ENCODE data around the gene FAM234A.

Gene FAM234A

DNA sequence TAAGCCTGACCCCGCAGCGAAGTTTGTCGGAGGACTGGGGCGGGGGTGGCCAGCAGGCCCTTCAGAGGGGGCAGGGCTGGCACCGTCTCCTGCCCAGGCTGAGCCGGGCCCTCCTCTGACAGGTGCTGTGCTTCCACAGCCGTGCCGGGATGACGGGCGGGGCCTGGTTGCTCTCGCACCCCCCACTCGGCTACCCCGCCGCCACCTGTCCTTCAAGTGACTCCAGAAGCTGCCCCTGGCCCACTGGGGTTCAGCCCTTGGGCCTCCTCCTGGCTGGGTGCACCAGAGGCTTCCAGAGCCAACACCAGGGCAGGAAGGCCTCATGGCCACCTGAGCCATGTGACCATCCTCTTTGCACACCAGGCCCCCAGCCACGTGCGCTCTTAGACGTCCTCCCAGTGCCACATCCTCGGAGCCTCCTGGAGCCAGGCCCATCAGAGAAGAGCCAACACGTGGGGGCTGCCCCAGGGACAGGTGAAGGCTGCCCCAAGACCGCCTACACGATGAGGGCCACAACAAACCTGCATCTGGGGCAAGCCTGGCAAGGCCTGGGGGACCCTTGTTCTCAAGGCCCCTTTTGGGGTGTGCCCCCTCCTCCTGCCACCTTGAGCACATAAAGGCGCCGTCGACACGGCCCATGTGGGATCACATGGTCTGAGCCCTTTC is 55.5 kb downstream of the FAM234A start:
- no peaks in the 10 kb centered on the region for H3K27me3 ChIP-seq (ENCODE audit: control insufficient read depth, insufficient read depth, low read length)
- H3K4me3 ChIP-seq (ENCODE audit: low read length): no peak overlapping the region
- H3K27ac ChIP-seq (ENCODE audit: low read depth, low read length): no peak overlapping the region
- no peaks in the 10 kb centered on the region for H3K4me1 ChIP-seq (ENCODE audit: control insufficient read depth, insufficient read depth, low read length)
- H3K36me3 ChIP-seq (ENCODE audit: control insufficient read depth, insufficient read depth, low read length): peaks cover 19% of the 10 kb centered on the region
- no peak overlapping the region for H3K9ac ChIP-seq (ENCODE audit: low read length)

DNA sequence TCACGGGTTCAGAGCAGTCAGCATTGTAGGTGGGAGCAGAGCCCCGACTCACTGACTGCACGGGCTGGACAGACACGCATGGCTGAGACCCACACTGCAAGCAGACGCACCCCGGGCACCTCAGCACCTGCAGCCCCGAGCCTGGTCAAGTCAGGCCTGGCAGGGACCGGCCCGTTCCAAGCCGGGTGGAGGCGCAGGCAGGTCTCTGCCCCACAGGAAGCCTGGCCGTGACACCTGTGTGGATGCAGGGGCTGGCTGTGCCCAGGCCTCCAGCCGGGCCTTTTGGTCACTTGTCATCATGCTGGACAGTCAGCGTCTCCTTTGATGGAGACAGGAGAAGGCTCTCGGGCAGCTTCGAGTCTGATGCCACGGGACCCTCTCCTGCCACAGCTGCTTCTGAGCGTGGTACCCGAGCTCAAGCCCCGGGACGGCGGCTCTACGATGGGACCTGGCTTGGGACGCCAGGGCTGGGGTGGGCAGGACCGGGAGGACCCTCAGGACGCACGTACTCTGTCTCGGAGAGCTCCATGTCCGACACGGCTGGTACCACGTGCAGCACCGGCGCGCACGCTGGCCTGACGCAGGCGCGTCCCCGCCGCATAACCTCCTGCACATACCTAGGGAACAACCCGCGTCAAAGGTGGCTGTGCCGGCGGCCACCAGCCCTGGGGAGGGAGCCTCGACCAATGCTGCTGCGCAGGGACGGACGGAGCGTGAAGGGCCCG is 56.2 kb downstream of the FAM234A start:
- Histone ChIP-seq H3K9ac (ENCODE audit: low read length) (no peak overlapping the region), H3K4me3 (ENCODE audit: low read length) (no peak overlapping the region), H3K27me3 (ENCODE audit: control insufficient read depth, insufficient read depth, low read length) (no peaks in the 10 kb centered on the region), H3K36me3 (ENCODE audit: control insufficient read depth, insufficient read depth, low read length) (peaks cover 19% of the 10 kb centered on the region), H3K4me1 (ENCODE audit: control insufficient read depth, insufficient read depth, low read length) (no peaks in the 10 kb centered on the region), H3K27ac (ENCODE audit: low read depth, low read length) (no peak overlapping the region)

- Histone ChIP-seq H3K4me3 (ENCODE audit: low read length) (no peak overlapping the region), H3K9ac (ENCODE audit: low read length) (no peak overlapping the region), H3K27ac (ENCODE audit: low read depth, low read length) (no peak overlapping the region), H3K4me1 (ENCODE audit: control insufficient read depth, insufficient read depth, low read length) (no peaks in the 10 kb centered on the region), H3K36me3 (ENCODE audit: control insufficient read depth, insufficient read depth, low read length) (peaks cover 19% of the 10 kb centered on the region), H3K27me3 (ENCODE audit: control insufficient read depth, insufficient read depth, low read length) (no peaks in the 10 kb centered on the region)
These were observed 56.9 kb downstream of the FAM234A start for GRCh38 chr16:291539-291938.

GRCh38 chr16:293043-293775 is 58.6 kb downstream of the FAM234A start:
- H3K4me3 ChIP-seq (ENCODE audit: low read length): no peak overlapping the region
- H3K27me3 ChIP-seq (ENCODE audit: control insufficient read depth, insufficient read depth, low read length): no peaks in the 10 kb centered on the region
- H3K27ac ChIP-seq (ENCODE audit: low read depth, low read length): no peak overlapping the region
- H3K36me3 ChIP-seq (ENCODE audit: control insufficient read depth, insufficient read depth, low read length): peaks cover 16% of the 10 kb centered on the region
- H3K4me1 ChIP-seq (ENCODE audit: control insufficient read depth, insufficient read depth, low read length): no peaks in the 10 kb centered on the region
- no peak overlapping the region for H3K9ac ChIP-seq (ENCODE audit: low read length)

- Histone ChIP-seq H3K4me1 (ENCODE audit: control insufficient read depth, insufficient read depth, low read length) (no peaks in the 10 kb centered on the region), H3K27ac (ENCODE audit: low read depth, low read length) (no peak overlapping the region), H3K27me3 (ENCODE audit: control insufficient read depth, insufficient read depth, low read length) (no peaks in the 10 kb centered on the region), H3K4me3 (ENCODE audit: low read length) (no peak overlapping the region), H3K36me3 (ENCODE audit: control insufficient read depth, insufficient read depth, low read length) (peaks cover 9% of the 10 kb centered on the region), H3K9ac (ENCODE audit: low read length) (no peak overlapping the region)
These were observed 61.7 kb downstream of the FAM234A start for GRCh38 chr16:296276-296675.

GRCh38 chr16:296806-297510 is 62.3 kb downstream of the FAM234A start:
- Histone ChIP-seq H3K27ac (ENCODE audit: low read depth, low read length) (no peak overlapping the region), H3K36me3 (ENCODE audit: control insufficient read depth, insufficient read depth, low read length) (peaks cover 7% of the 10 kb centered on the region), H3K4me1 (ENCODE audit: control insufficient read depth, insufficient read depth, low read length) (no peaks in the 10 kb centered on the region), H3K9ac (ENCODE audit: low read length) (no peak overlapping the region), H3K4me3 (ENCODE audit: low read length) (no peak overlapping the region), H3K27me3 (ENCODE audit: control insufficient read depth, insufficient read depth, low read length) (no peaks in the 10 kb centered on the region)

DNA sequence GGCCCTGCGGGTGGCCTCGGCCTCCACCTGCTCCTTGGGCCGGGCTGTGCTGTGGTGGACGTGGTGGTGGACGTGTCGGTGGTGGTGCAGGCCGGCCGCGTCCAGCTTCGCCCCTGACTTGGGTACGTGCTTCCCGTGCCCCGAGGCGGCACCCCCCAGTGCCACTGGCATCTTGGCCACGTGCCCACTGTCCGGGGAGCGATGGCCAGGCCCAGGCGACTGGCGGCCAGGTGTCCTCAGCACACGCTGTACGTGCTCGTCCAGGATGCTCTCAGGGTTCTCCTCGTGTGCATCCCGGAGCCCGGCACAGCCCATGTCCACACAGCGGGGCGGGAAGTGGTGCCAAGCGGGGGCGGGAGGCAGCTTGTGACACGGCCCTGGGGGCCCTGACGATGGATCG is 63.2 kb downstream of the FAM234A start:
- H3K27me3 ChIP-seq (ENCODE audit: control insufficient read depth, insufficient read depth, low read length): no peaks in the 10 kb centered on the region
- H3K4me3 ChIP-seq (ENCODE audit: low read length): no peak overlapping the region
- no peak overlapping the region for H3K27ac ChIP-seq (ENCODE audit: low read depth, low read length)
- no peak overlapping the region for H3K9ac ChIP-seq (ENCODE audit: low read length)
- H3K36me3 ChIP-seq (ENCODE audit: control insufficient read depth, insufficient read depth, low read length): peaks cover 4% of the 10 kb centered on the region
- no peaks in the 10 kb centered on the region for H3K4me1 ChIP-seq (ENCODE audit: control insufficient read depth, insufficient read depth, low read length)

GRCh38 chr16:301235-301634 is 66.6 kb downstream of the FAM234A start:
- H3K36me3 ChIP-seq (ENCODE audit: control insufficient read depth, insufficient read depth, low read length): peaks cover 5% of the 10 kb centered on the region
- no peak overlapping the region for H3K4me3 ChIP-seq (ENCODE audit: low read length)
- H3K27ac ChIP-seq (ENCODE audit: low read depth, low read length): no peak overlapping the region
- no peaks in the 10 kb centered on the region for H3K27me3 ChIP-seq (ENCODE audit: control insufficient read depth, insufficient read depth, low read length)
- H3K4me1 ChIP-seq (ENCODE audit: control insufficient read depth, insufficient read depth, low read length): no peaks in the 10 kb centered on the region
- H3K9ac ChIP-seq (ENCODE audit: low read length): no peak overlapping the region

DNA sequence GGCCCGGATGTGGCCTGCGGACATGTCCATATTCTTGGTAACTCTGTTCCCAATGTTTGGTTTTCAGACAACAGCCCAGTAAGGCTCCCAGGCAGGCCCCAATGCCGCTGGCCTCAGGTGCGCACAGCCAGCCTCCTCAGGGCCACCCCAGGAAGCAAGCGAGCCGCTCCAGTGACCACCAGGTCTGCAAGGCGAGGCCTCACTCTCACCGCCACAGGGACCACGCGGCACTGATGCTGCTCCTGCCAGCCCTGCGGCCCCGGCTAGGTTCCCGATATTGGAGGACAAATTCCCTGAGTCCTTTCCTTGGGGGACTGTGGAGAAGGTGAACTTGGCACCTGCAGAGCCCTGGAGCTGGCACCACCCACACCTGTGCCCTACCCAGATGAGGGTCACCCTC is 67.3 kb downstream of the FAM234A start:
- Histone ChIP-seq H3K36me3 (ENCODE audit: control insufficient read depth, insufficient read depth, low read length) (peaks cover 5% of the 10 kb centered on the region), H3K4me3 (ENCODE audit: low read length) (no peak overlapping the region), H3K4me1 (ENCODE audit: control insufficient read depth, insufficient read depth, low read length) (no peaks in the 10 kb centered on the region), H3K27me3 (ENCODE audit: control insufficient read depth, insufficient read depth, low read length) (no peaks in the 10 kb centered on the region), H3K9ac (ENCODE audit: low read length) (no peak overlapping the region), H3K27ac (ENCODE audit: low read depth, low read length) (no peak overlapping the region)

DNA sequence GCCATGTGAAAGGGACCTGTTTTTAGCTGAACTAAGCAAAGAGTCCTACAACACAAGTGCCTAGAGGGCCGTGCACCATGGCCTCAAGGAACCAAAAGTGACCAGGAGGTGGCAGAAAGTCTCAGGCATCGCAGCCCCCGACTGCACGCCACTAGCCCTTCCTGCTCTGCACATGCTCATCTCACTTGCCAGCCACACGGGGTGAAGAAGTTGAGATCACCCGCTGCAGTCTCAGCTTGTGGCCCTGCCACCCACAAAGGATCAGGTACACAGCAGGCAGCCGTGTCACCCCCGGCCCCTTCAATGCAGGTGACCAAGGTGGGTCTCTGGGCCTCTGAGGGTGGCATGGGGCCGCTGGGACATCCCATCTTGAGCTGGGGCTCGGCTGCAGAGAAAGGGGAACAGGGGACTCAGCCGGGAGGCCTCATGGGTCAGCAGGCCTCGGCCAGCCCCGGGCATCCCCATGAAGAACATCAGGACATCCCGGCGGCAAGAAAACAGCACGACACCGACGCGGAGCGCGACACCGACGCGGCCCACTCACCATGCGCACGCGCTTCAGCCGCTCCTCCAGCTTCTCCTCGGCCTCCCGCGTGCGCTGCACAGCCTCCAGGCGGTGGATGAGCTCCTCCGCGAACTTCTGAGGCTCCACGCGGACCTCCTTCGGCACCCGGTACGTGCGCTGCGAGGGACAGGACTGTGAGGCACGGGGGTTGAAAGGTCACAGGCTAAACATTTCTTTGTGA is 69.3 kb downstream of the FAM234A start:
- Histone ChIP-seq H3K36me3 (ENCODE audit: control insufficient read depth, insufficient read depth, low read length) (peaks cover 14% of the 10 kb centered on the region), H3K9ac (ENCODE audit: low read length) (no peak overlapping the region), H3K4me1 (ENCODE audit: control insufficient read depth, insufficient read depth, low read length) (no peaks in the 10 kb centered on the region), H3K27me3 (ENCODE audit: control insufficient read depth, insufficient read depth, low read length) (no peaks in the 10 kb centered on the region), H3K27ac (ENCODE audit: low read depth, low read length) (no peak overlapping the region), H3K4me3 (ENCODE audit: low read length) (no peak overlapping the region)

DNA sequence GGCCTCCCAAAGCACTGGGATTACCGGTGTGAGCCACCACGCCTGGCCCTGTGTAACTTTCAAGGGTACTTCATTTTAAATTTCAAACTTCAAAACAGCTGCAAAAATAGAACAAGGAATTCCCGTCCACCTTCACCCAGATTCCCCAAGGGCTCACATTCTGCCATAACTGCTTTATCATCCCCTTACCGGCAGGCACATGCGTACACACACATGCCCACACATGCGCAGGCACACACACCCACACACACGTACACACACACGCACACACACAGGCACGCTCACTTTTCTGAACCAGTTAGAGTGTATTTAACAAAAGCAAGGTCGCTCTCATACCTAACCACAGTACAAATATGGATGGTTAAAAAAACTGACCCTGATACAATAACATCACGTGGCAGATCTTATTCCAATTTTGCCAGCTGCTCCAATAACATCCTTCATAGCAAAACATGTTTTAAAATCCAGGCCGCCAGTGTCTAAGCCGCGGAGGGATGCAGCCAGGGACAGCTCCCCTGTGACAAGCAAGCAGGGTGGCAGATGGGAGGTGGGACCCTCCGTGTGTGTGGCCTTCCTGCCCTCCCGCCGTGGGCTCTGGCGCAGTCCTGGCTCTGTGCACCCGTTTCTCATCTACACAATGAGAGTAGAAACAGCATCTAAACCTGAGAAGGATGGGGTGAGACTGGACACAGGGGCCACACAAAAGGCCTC is 71.5 kb downstream of the FAM234A start:
- no peaks in the 10 kb centered on the region for H3K27me3 ChIP-seq (ENCODE audit: control insufficient read depth, insufficient read depth, low read length)
- H3K36me3 ChIP-seq (ENCODE audit: control insufficient read depth, insufficient read depth, low read length): peaks cover 14% of the 10 kb centered on the region
- no peak overlapping the region for H3K27ac ChIP-seq (ENCODE audit: low read depth, low read length)
- H3K9ac ChIP-seq (ENCODE audit: low read length): no peak overlapping the region
- no peaks in the 10 kb centered on the region for H3K4me1 ChIP-seq (ENCODE audit: control insufficient read depth, insufficient read depth, low read length)
- H3K4me3 ChIP-seq (ENCODE audit: low read length): no peak overlapping the region

Measured in rectal smooth muscle tissue (tissue), 1 donor.